ENCODE measurements around the gene GSTP1.
"Not testable (repeated sequence)": the region's sequence is repeated elsewhere in the genome, so short reads cannot be mapped to it uniquely, and the experiment has no call there.

Gene GSTP1

GRCh38 chr11:67599149-67599548 lies 15.5 kb downstream of the GSTP1 start:
- DNase-seq = no peak

GRCh38 chr11:67600324-67601029 lies 16.9 kb downstream of the GSTP1 start:
- DNase-seq = no peak

GRCh38 chr11:67601098-67601497 lies 17.5 kb downstream of the GSTP1 start:
- DNase-seq = no peak

GRCh38 chr11:67604119-67604518 lies 20.5 kb downstream of the GSTP1 start:
- DNase-seq = not testable (repeated sequence)

- no peak for DNase-seq
Observed at GRCh38 chr11:67604815-67605214, 21.2 kb downstream of the GSTP1 start.

- no peak for DNase-seq
Observed at GRCh38 chr11:67605231-67606011, 21.8 kb downstream of the GSTP1 start.

- DNase-seq = no peak
Observed at GRCh38 chr11:67606093-67606491, 22.5 kb downstream of the GSTP1 start.

GRCh38 chr11:67606492-67607295 lies 23.1 kb downstream of the GSTP1 start, which contains the start of gene NDUFV1:
Gene NDUFV1, plus strand, starts transcription at chr11:67606936. Its CDS starts 69 bp downstream, at chr11:67607005.
- peak; percentile 90 to 95 for DNase-seq

GRCh38 chr11:67607507-67607906 lies 23.9 kb downstream of the GSTP1 start:
- DNase-seq = no peak

GRCh38 chr11:67608486-67608885 lies 24.9 kb downstream of the GSTP1 start:
- no peak for DNase-seq

- no peak for DNase-seq
Observed at GRCh38 chr11:67609316-67609715, 25.7 kb downstream of the GSTP1 start.

GRCh38 chr11:67610302-67610868 lies 26.8 kb downstream of the GSTP1 start:
- no peak for DNase-seq

- DNase-seq = no peak
Observed at GRCh38 chr11:67611165-67611564, 27.6 kb downstream of the GSTP1 start.

- DNase-seq = no peak
Observed at GRCh38 chr11:67611704-67612587, 28.3 kb downstream of the GSTP1 start.

GRCh38 chr11:67612751-67613150 lies 29.1 kb downstream of the GSTP1 start:
- no peak for DNase-seq

- no peak for DNase-seq
Observed at GRCh38 chr11:67613313-67613959, 29.8 kb downstream of the GSTP1 start.

- peak in 1 of 2 experiments; percentile 36 for DNase-seq
Observed at GRCh38 chr11:67613960-67614715, 30.5 kb downstream of the GSTP1 start.

- DNase-seq = no peak
Observed at GRCh38 chr11:67614730-67615714, 31.4 kb downstream of the GSTP1 start.

GRCh38 chr11:67615728-67616430 lies 32.3 kb downstream of the GSTP1 start:
- DNase-seq = no peak

Measured in NCI-H1930 (cell line).